H1 (cell line): ENCODE data around the gene RB1. TPM values are rescaled to one million over a fixed set of nuclear protein-coding genes. Genes with fewer than 3 reads are reported as not detected.

ENCODE experiments used
- CTCF ChIA-PET: fragments of 300-600 bp; sonication (Branson Sonifier 250); formaldehyde crosslinking; loops from one replicate; lab custom pipeline; 2021; ENCODE audit not compliant: partially characterized antibody; lab: Charles Lee
- POLR2A ChIA-PET: fragments of 300-600 bp; sonication (Branson Sonifier 250); formaldehyde crosslinking; loops from one replicate; lab custom pipeline; 2021; ENCODE audit warnings: inconsistent platforms; ENCODE audit not compliant: partially characterized antibody; lab: Charles Lee
- DNase-seq, 2 experiments: peaks; one replicate each; pipeline versions ENCODE4 v3.0.0 to v3.0.0-alpha.2; 2010 to 2022; ENCODE audit warnings: low spot score in 2 of 2, low read depth in 1 of 2, mixed read lengths in 1 of 2
- FAIRE-seq: peaks from 2 replicates; lab custom pipeline; 2011; peaks lifted over from hg19 to GRCh38; lab: Jason Lieb, UNC
- H2AFZ ChIP-seq: 2 replicates; pipeline ENCODE4 v1.8.1; 2012; ENCODE audit warnings: low read length, inconsistent platforms
- H2AK5ac ChIP-seq: 2 replicates; pipeline ENCODE4 v1.6.1; 2013; ENCODE audit warnings: low read depth, low read length
- H2BK120ac ChIP-seq: replicated peaks from 2 replicates; pipeline ENCODE3; 2013; ENCODE audit warnings: low read depth, low read length, inconsistent platforms
- H2BK12ac ChIP-seq: 2 replicates; pipeline ENCODE4 v1.6.1; 2013; ENCODE audit warnings: low read depth, low read length
- H2BK15ac ChIP-seq: 2 replicates; pipeline ENCODE4 v1.6.1; 2013; ENCODE audit warnings: low read length
- H2BK20ac ChIP-seq: 2 replicates; pipeline ENCODE4 v1.6.1; 2013; ENCODE audit warnings: low read length
- H2BK5ac ChIP-seq: 2 replicates; pipeline ENCODE4 v1.6.1; 2013; ENCODE audit warnings: low read depth, low read length
- H3K14ac ChIP-seq: 2 replicates; pipeline ENCODE4 v1.6.1; 2013; ENCODE audit warnings: inconsistent platforms; ENCODE audit not compliant: insufficient read length
- H3K18ac ChIP-seq: 2 replicates; pipeline ENCODE4 v1.6.1; 2013; ENCODE audit warnings: low read length; ENCODE audit errors: extremely low read depth
- H3K23ac ChIP-seq: 2 replicates; pipeline ENCODE4 v1.6.1; 2013; ENCODE audit warnings: inconsistent platforms; ENCODE audit not compliant: insufficient read length
- H3K23me2 ChIP-seq: 2 replicates; pipeline ENCODE4 v1.6.1; 2013; ENCODE audit warnings: low read depth, low read length
- H3K27ac ChIP-seq: 2 replicates; pipeline ENCODE4 v1.6.1; 2011; ENCODE audit warnings: low read depth, low read length, inconsistent platforms
- H3K27me3 ChIP-seq, 4 experiments: replicated peaks in 1 of 4; 1 replicate in 1 of 4; 2 replicates in 3 of 4; pipeline versions ENCODE4 v1.6.1 to v1.8.1; 2011 to 2013; ENCODE audit warnings: low read length in 3 of 4, mild to moderate bottlenecking in 3 of 4, inconsistent platforms in 2 of 4, mixed read lengths in 2 of 4, moderate library complexity in 1 of 4; ENCODE audit not compliant: control insufficient read depth in 3 of 4, insufficient read depth in 3 of 4; ENCODE audit errors: extremely low read depth in 1 of 4
- H3K36me3 ChIP-seq, 4 experiments: 2 replicates each; pipeline versions ENCODE4 v1.6.1 to v1.8.1; 2011 to 2013; ENCODE audit warnings: mild to moderate bottlenecking in 4 of 4, low read length in 3 of 4, moderate library complexity in 2 of 4, control low read depth in 1 of 4, inconsistent platforms in 1 of 4; ENCODE audit not compliant: insufficient read depth in 4 of 4, control insufficient read depth in 2 of 4
- H3K4ac ChIP-seq: replicated peaks from 2 replicates; pipeline ENCODE3; 2013; ENCODE audit warnings: low read length, low read depth, mixed read lengths, inconsistent platforms; ENCODE audit not compliant: insufficient read length
- H3K4me1 ChIP-seq, 4 experiments: replicated peaks in 1 of 4; 1 replicate in 1 of 4; 2 replicates in 3 of 4; pipeline versions ENCODE4 v1.6.1 to v1.8.1; 2011 to 2013; ENCODE audit warnings: low read length in 3 of 4, inconsistent platforms in 2 of 4, mixed read lengths in 1 of 4; ENCODE audit not compliant: insufficient read depth in 4 of 4, control insufficient read depth in 3 of 4
- H3K4me2 ChIP-seq, 2 experiments: 2 replicates each; pipeline versions ENCODE4 v1.6.1 to v1.8.1; 2011 to 2013; ENCODE audit warnings: low read depth in 2 of 2, low read length in 2 of 2, control low read depth in 1 of 2, inconsistent platforms in 1 of 2, mild to moderate bottlenecking in 1 of 2; ENCODE audit not compliant: insufficient read depth in 1 of 2
- H3K4me3 ChIP-seq, 4 experiments: fragments of 200-600, 300-600 bp in 1 of 4; sonication (generic), shearing (Covaris generic), sonication (Bioruptor Twin) in 1 of 4; 2 replicates each; pipeline versions ENCODE4 v1.5.1 to v1.8.1; 2011 to 2016; ENCODE audit warnings: low read length in 4 of 4, low read depth in 3 of 4, control low read depth in 2 of 4, inconsistent platforms in 2 of 4, mild to moderate bottlenecking in 2 of 4, mixed read lengths in 1 of 4, moderate library complexity in 1 of 4; ENCODE audit not compliant: insufficient read depth in 2 of 4; ENCODE audit errors: extremely low read depth in 1 of 4
- H3K56ac ChIP-seq: replicated peaks from 2 replicates; pipeline ENCODE3; 2013; ENCODE audit warnings: low read depth, mild to moderate bottlenecking, mixed read lengths, low read length, inconsistent platforms; ENCODE audit not compliant: insufficient read length
- H3K79me1 ChIP-seq: 2 replicates; pipeline ENCODE4 v1.6.1; 2013; ENCODE audit warnings: low read depth, low read length, control low read depth
- H3K79me2 ChIP-seq, 2 experiments: 2 replicates each; pipeline versions ENCODE4 v1.6.1 to v1.8.1; 2012 to 2013; ENCODE audit warnings: low read length in 2 of 2, mild to moderate bottlenecking in 2 of 2, inconsistent platforms in 1 of 2; ENCODE audit not compliant: insufficient read depth in 2 of 2, control insufficient read depth in 1 of 2
- H3K9ac ChIP-seq, 4 experiments: replicated peaks in 1 of 4; 1 replicate in 1 of 4; 2 replicates in 3 of 4; pipeline versions ENCODE4 v1.6.1 to v1.8.1; 2011 to 2013; ENCODE audit warnings: low read depth in 3 of 4, low read length in 3 of 4, control low read depth in 2 of 4, mild to moderate bottlenecking in 2 of 4, moderate library complexity in 2 of 4, inconsistent platforms in 1 of 4; ENCODE audit errors: extremely low read depth in 1 of 4
- H3K9me3 ChIP-seq, 2 experiments: 2 replicates each; pipeline versions ENCODE4 v1.6.1 to v1.8.1; 2012 to 2013; ENCODE audit warnings: mild to moderate bottlenecking in 2 of 2, moderate library complexity in 2 of 2, control low read depth in 1 of 2, inconsistent platforms in 1 of 2, low read depth in 1 of 2, low read length in 1 of 2, mixed read lengths in 1 of 2; ENCODE audit not compliant: insufficient read depth in 2 of 2
- H4K20me1 ChIP-seq, 2 experiments: replicated peaks in 1 of 2; 2 replicates each; pipeline versions ENCODE3 to v1.8.1; 2011 to 2013; ENCODE audit warnings: inconsistent platforms in 2 of 2, low read length in 2 of 2, mild to moderate bottlenecking in 1 of 2; ENCODE audit not compliant: insufficient read depth in 2 of 2, control insufficient read depth in 1 of 2
- H4K5ac ChIP-seq: 2 replicates; pipeline ENCODE4 v1.6.1; 2013; ENCODE audit warnings: low read length, low read depth, mixed read lengths, inconsistent platforms; ENCODE audit not compliant: insufficient read length
- H4K8ac ChIP-seq: 2 replicates; pipeline ENCODE4 v1.8.0; 2013; ENCODE audit warnings: mild to moderate bottlenecking, moderate library complexity, low read length, inconsistent platforms; ENCODE audit not compliant: insufficient read depth; ENCODE audit errors: extremely low read depth
- H4K91ac ChIP-seq: replicated peaks from 2 replicates; pipeline ENCODE3; 2013; ENCODE audit warnings: low read length, mixed read lengths, inconsistent platforms; ENCODE audit not compliant: insufficient read length
- ASH2L ChIP-seq: fragments of 200-600, 300-600 bp; sonication (generic); IDR thresholded peaks from one replicate; pipeline ENCODE4 v1.7.1; 2017; ENCODE audit warnings: low read length
- BCL11A ChIP-seq, 2 experiments: IDR thresholded peaks; one replicate each; pipeline ENCODE4 v1.6.1; 2011; ENCODE audit warnings: low read depth in 2 of 2, low read length in 2 of 2, mild to moderate bottlenecking in 2 of 2
- BRCA1 ChIP-seq: IDR thresholded peaks from 2 replicates; pipeline ENCODE4 v1.6.1; 2012; ENCODE audit warnings: low read depth, low read length, improper control_type of control experiment
- CBX8 ChIP-seq: fragments of 300-800, 300-1000 bp; sonication (generic); IDR thresholded peaks from 2 replicates; pipeline ENCODE4 v1.7.1; 2016; ENCODE audit warnings: low read depth, low read length, borderline replicate concordance
- CEBPB ChIP-seq: IDR thresholded peaks from 2 replicates; pipeline ENCODE4 v1.6.1; 2012; ENCODE audit warnings: low read depth, low read length
- CREB1 ChIP-seq: IDR thresholded peaks from 2 replicates; pipeline ENCODE4 v1.6.1; 2012; ENCODE audit warnings: inconsistent platforms
- CTBP2 ChIP-seq: IDR thresholded peaks from 2 replicates; pipeline ENCODE4 v1.7.0; 2011; ENCODE audit warnings: borderline replicate concordance, mild to moderate bottlenecking, moderate library complexity, mixed read lengths, low read length; ENCODE audit not compliant: insufficient read depth, insufficient read length
- FOSL1 ChIP-seq: IDR thresholded peaks from 2 replicates; pipeline ENCODE4 v1.6.1; 2011; ENCODE audit warnings: mild to moderate bottlenecking, low read depth, low read length, moderate library complexity; ENCODE audit not compliant: insufficient read depth
- JUND ChIP-seq: IDR thresholded peaks from 2 replicates; pipeline ENCODE4 v1.6.1; 2011; ENCODE audit warnings: mild to moderate bottlenecking, improper control_type of control experiment, low read length
- NRF1 ChIP-seq: IDR thresholded peaks from 2 replicates; pipeline ENCODE4 v1.6.1; 2011; ENCODE audit warnings: mild to moderate bottlenecking, low read depth, low read length, improper control_type of control experiment
- POU5F1 ChIP-seq: IDR thresholded peaks from 2 replicates; pipeline ENCODE4 v1.6.1; 2011; ENCODE audit warnings: low read depth, mild to moderate bottlenecking, low read length, moderate library complexity
- RBBP5 ChIP-seq: IDR thresholded peaks from 2 replicates; pipeline ENCODE4 v1.7.1; 2012; ENCODE audit warnings: low read depth, mild to moderate bottlenecking, inconsistent platforms, low read length, moderate library complexity, borderline replicate concordance
- RNF2 ChIP-seq: fragments of 200-900, 300-1000 bp; sonication (generic); IDR thresholded peaks from 2 replicates; pipeline ENCODE4 v1.7.1; 2016; ENCODE audit warnings: borderline replicate concordance, low read depth, mild to moderate bottlenecking, antibody characterized with exemption, low read length; ENCODE audit not compliant: poor library complexity, severe bottlenecking; ENCODE audit errors: missing control alignments
- SP2 ChIP-seq: IDR thresholded peaks from 2 replicates; pipeline ENCODE4 v1.6.1; 2012; ENCODE audit warnings: mild to moderate bottlenecking, low read length, inconsistent platforms
- TAF1 ChIP-seq: IDR thresholded peaks from 2 replicates; pipeline ENCODE4 v1.6.1; 2011; ENCODE audit warnings: mild to moderate bottlenecking, low read depth, low read length
- WGBS, 2 experiments: shearing (Covaris generic) in 1 of 2; methylation state at CpG; one replicate each; pipeline versions ENCODE4 v1.1.6 to v1.1.7; 2013 to 2015; ENCODE audit warnings: low lambda C conversion rate in 2 of 2, mixed read lengths in 2 of 2, inconsistent platforms in 1 of 2, low coverage in 1 of 2, missing lambda C conversion rate in 1 of 2; ENCODE audit not compliant: insufficient replicate concordance in 2 of 2, insufficient coverage in 1 of 2, insufficient read length in 1 of 2; ENCODE audit errors: extremely low coverage in 1 of 2, missing lambda C conversion rate in 1 of 2; 5-methylcytosine and 5-hydroxymethylcytosine counted together
- polyA plus RNA-seq, 7 experiments: library from polyadenylated mRNA; depleted of rRNA in 3 of 7; stranded (reverse) in 5 of 7; unstranded in 2 of 7; fragments of >200 nt in 5 of 7; fragments of 200-250 nt in 2 of 7; gene quantifications; 1 replicate in 5 of 7; 2 replicates in 1 of 7; 4 replicates in 1 of 7; pipeline versions ENCODE4 v1.2.1 to v1.2.3, GENCODE V29; 2011 to 2013; ENCODE audit warnings: missing spikeins in 2 of 7, mixed read lengths in 2 of 7
- total RNA-seq: library from RNA; stranded (reverse); fragmentation: NEBNext Ultra II Directional; extraction: Animal tissue kit (Norgen Biotek cat#: 25700); gene quantifications from 2 replicates; pipeline ENCODE4 v1.2.1, GENCODE V29; 2021

The RB1 gene
- total and polyA plus RNA-seq, 2 of the 8 experiments (the other 6 are each of a cell fraction or from before 2014, with no cell fraction given), result 4.1 to 17.5 TPM

- no peak overlapping the region for H3K14ac ChIP-seq
- 98% methylated on average over 27 of the region's 28 CpGs; no CpG with 5 or more reads in 1 of the 2 experiments for WGBS, 2 experiments
- no peak overlapping the region for H2BK12ac ChIP-seq
- H2BK20ac ChIP-seq, result no peak overlapping the region
- H3K27ac ChIP-seq, result no peak overlapping the region
- FAIRE-seq, result no peak
- H4K91ac ChIP-seq, result no peak overlapping the region
- H3K56ac ChIP-seq, result no peak overlapping the region
- H2BK5ac ChIP-seq, result no peak overlapping the region
- no peak overlapping the region for H3K4ac ChIP-seq
- H3K18ac ChIP-seq, result no peak overlapping the region; the same call in 1 of the 2 replicates
- ChIA-PET POLR2A (no interaction called here), CTCF (interaction anchor here (0.8 to 2.4 kb wide), 3 partner anchors 16 to 452 kb away, joined by 3 to 5 read pairs (median 3); no protein-coding TSS in a partner anchor)
- H3K23ac ChIP-seq, result no peak overlapping the region
- H3K36me3 ChIP-seq, result peaks cover 0 to 5% (median 0%) of the 10 kb centered on the region in 4 experiments; a peak in 1 of 8 replicates
- no peaks in the 10 kb centered on the region; a peak in 1 of 7 replicates for H3K4me1 ChIP-seq
- H3K27me3 ChIP-seq, result no peaks in the 10 kb centered on the region
- H2AFZ ChIP-seq, result no peak overlapping the region
- H2BK120ac ChIP-seq, result no peak overlapping the region
- no peaks in the 10 kb centered on the region; the same call in 1 of the 2 replicates for H3K23me2 ChIP-seq
- H3K9me3 ChIP-seq, result peaks cover 4 to 6% of the 10 kb centered on the region in 2 experiments; a peak in 1 of 4 replicates
- no peak for DNase-seq
- H4K20me1 ChIP-seq, result no peaks in the 10 kb centered on the region
- H3K79me1 ChIP-seq, result no peaks in the 10 kb centered on the region
- no peak overlapping the region for H2AK5ac ChIP-seq
- H3K9ac ChIP-seq, result no peak overlapping the region
- no peak overlapping the region for H4K5ac ChIP-seq
- H3K79me2 ChIP-seq, result no peaks in the 10 kb centered on the region
- H2BK15ac ChIP-seq, result no peak overlapping the region
- no peak overlapping the region for H3K4me2 ChIP-seq
- no peak overlapping the region for H3K4me3 ChIP-seq
- no peak overlapping the region for H4K8ac ChIP-seq
- TF ChIP-seq NRF1 (no peak), CREB1 (no peak), ASH2L (no peak), BCL11A (IDR thresholded peaks at IDR 0.05; ENCODE audit: low read depth in 2 of 2, low read length in 2 of 2) (no peak), SP2 (no peak), CBX8 (no peak), BRCA1 (no peak), JUND (no peak), TAF1 (no peak), RBBP5 (no peak), CEBPB (no peak), POU5F1 (no peak), CTBP2 (no peak), FOSL1 (no peak), RNF2 (no peak)
Measured at GRCh38 chr13:48318377-48318811, 14.8 kb downstream of the RB1 start.
